ENCODE measurements around the gene SLFN11. TPM values are rescaled to one million over a fixed set of nuclear protein-coding genes. Genes with fewer than 3 reads are reported as not detected.
"Not testable (repeated sequence)": the region's sequence is repeated elsewhere in the genome, so short reads cannot be mapped to it uniquely, and the experiment has no call there.

Gene SLFN11
- total RNA-seq, 1 donor from 2014 or later, result 88.2 TPM

DNA sequence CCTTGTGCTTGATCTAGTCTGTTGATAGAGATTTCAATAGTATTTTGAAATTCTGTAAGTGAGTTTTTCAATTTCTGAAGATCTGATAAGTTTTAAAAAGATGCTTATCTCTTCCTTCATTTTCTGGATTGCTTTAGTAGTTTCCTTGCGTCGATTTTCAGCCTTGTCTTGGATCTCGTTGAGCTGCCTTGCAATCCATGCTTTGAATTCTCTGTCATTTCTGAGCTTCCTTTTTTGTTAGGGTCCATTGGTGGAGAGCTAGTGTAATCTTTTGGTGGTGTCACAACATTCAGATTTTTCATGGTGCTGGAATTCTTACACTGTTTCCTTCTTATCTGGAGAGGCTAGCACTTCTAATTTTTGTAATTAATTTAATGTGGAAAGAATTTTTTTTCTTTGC, 61.1 kb downstream of the SLFN11 start:
- intact Hi-C loops (cut with micrococcal nuclease), result loop anchor here (1.0 to 5.0 kb wide), 7 partner anchors 29 to 266 kb away; partner anchors contain the start of genes PEX12, SLFN11, SLFN12 and SLFN5

DNA sequence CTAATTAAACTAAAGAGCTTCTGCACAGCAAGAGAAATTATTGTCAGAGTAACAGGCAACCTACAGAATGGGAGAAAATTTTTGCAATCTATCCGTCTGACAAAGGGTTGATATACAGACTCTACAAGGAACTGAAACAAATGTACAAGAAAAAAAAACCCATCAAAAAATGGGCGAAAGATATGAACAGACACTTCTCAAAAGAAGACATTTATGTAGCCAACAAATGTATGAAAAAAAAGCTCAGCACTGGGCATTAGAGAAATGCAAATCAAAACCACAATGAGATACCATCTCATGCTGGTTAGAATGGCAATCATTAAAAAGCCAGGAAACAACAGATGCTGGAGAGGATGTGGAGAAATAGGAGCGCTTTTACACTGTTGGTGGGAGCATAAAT, 64.1 kb downstream of the SLFN11 start:
- intact Hi-C loops (cut with micrococcal nuclease), result not testable (repeated sequence)

Other genes starting within 250 kb of the SLFN11 start
- 22.9 and 23.8 TPM in 2 replicates for gene NLE1, start 231.3 kb downstream of the SLFN11 start, total RNA-seq
- 0.07 and 0.18 TPM in 2 replicates for gene UNC45B, start 225.8 kb downstream of the SLFN11 start, total RNA-seq
- not detected in 2 replicates for gene SLC35G3, start 179.2 kb downstream of the SLFN11 start, total RNA-seq
- gene SLFN5, start 130.5 kb downstream of the SLFN11 start, total RNA-seq, result 103 TPM in 2 replicates
- 12.5 and 14.2 TPM in 2 replicates for gene SLFN12, start 58.9 kb upstream of the SLFN11 start, total RNA-seq
- 60.7 and 65.5 TPM in 2 replicates for gene SLFN13, start 75.1 kb upstream of the SLFN11 start, total RNA-seq
- 105 and 106 TPM in 2 replicates for gene SLFN12L, start 164.1 kb upstream of the SLFN11 start, total RNA-seq
- not detected in 2 replicates for gene SLFN14, start 187.2 kb upstream of the SLFN11 start, total RNA-seq
- 3.8 and 4.0 TPM in 2 replicates for gene PEX12, start 204.9 kb upstream of the SLFN11 start, total RNA-seq
- 211 and 213 TPM in 2 replicates for gene AP2B1, start 213.7 kb upstream of the SLFN11 start, total RNA-seq